GM10248 (cell line): Measurements from ENCODE around the gene DAB1.
A peak's percentile ranks its signal among the peaks of the same experiment; 100 is the strongest.
"Not testable (repeated sequence)": the region's sequence is repeated elsewhere in the genome, so short reads cannot be mapped to it uniquely, and the experiment has no call there.

ENCODE experiments used
- CTCF ChIA-PET: fragments of 300-600 bp; sonication (Branson Sonifier 250); formaldehyde crosslinking; extraction: SDS; loops from one replicate; lab custom pipeline; 2021; ENCODE audit warnings: antibody characterized with exemption; lab: Yijun Ruan, JAX
- POLR2A ChIA-PET: fragments of 350-650 bp; sonication (Branson Sonifier 250); formaldehyde crosslinking; extraction: SDS; loops from one replicate; lab custom pipeline; 2020; ENCODE audit warnings: antibody characterized with exemption; lab: Yijun Ruan, JAX
- DNase-seq: peaks from one replicate; pipeline ENCODE4 v3.0.0; 2012; ENCODE audit errors: extremely low spot score
- TF ChIP-seq, protein P1 (sequence below): IDR thresholded peaks from 2 replicates; pipeline ENCODE4 v1.5.1; 2012; ENCODE audit warnings: mild to moderate bottlenecking, low read depth; ENCODE audit errors: extremely low read depth, missing control alignments, control extremely low read depth

DAB1 gene

DNA sequence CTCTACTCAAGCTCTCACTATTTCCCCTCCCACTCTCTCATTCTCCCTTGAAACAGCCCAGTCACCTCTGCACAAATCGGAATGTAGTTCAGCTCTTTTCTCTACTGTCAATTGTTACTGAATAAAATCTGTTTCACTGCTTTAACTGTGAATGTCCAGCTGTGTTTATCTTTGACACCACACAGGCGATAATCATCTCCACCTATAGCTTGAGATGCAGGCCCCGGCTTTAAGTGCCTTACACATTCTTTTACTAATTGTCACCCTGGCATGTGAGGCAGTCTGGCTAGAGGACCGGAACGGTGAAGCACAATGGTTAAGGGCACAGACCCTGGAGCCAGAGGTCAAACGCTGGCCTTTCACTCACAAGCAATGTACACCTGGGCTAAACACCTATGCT, 335.2 kb downstream of the DAB1 start:
- CTCF ChIA-PET, result no interaction called here
- DNase-seq, result no peak
- TF ChIP-seq, protein P1, sequence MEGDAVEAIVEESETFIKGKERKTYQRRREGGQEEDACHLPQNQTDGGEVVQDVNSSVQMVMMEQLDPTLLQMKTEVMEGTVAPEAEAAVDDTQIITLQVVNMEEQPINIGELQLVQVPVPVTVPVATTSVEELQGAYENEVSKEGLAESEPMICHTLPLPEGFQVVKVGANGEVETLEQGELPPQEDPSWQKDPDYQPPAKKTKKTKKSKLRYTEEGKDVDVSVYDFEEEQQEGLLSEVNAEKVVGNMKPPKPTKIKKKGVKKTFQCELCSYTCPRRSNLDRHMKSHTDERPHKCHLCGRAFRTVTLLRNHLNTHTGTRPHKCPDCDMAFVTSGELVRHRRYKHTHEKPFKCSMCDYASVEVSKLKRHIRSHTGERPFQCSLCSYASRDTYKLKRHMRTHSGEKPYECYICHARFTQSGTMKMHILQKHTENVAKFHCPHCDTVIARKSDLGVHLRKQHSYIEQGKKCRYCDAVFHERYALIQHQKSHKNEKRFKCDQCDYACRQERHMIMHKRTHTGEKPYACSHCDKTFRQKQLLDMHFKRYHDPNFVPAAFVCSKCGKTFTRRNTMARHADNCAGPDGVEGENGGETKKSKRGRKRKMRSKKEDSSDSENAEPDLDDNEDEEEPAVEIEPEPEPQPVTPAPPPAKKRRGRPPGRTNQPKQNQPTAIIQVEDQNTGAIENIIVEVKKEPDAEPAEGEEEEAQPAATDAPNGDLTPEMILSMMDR, result no peak
- POLR2A ChIA-PET, result no interaction called here

DNA sequence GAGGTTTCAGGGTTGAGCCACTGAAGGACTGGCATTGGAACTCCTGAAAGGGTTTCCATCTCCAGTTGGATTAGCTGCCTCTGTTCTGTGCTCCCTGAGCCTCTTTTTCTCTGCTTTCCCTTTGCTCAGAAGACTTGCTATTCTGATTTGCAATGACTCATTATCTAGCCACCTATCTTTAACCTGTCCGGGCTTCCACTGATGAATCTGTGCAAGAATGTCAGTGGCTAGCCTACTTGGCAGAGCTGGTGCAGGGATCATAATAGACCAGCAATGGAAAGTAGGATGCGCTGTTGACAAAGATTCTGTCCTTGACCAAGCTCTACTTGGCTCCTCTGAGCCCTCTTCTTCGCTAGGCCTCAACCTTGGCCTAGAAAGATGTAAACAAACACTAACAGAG, 336.2 kb downstream of the DAB1 start:
- DNase-seq, POLR2A ChIA-PET, CTCF ChIA-PET: not testable (repeated sequence)

DNA sequence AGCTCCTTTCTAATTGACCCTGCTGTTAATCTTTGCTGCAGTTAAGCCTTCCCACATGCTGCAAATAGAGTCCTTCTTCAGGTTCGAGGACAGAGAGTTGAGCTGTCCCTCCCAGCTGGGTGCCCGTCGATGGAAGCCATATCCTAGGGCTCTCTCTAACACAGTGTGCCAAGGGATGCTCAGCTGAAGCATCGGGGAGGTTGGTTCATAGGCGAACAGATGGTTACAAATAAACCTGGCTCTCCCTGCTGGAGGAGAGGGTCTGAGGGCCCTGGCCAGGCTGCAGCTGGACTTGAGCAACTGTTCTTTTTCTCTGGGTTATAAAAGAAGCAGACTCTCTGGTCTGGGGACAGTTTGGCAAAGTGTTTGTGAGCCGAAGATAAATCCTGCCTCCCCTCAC, 337.7 kb downstream of the DAB1 start:
- POLR2A ChIA-PET, result no interaction called here
- CTCF ChIA-PET, result interaction anchor here (1.7 kb wide), 1 partner anchor 10 kb away, joined by 5 read pairs; no protein-coding TSS in a partner anchor
- TF ChIP-seq, protein P1, result no peak

DNA sequence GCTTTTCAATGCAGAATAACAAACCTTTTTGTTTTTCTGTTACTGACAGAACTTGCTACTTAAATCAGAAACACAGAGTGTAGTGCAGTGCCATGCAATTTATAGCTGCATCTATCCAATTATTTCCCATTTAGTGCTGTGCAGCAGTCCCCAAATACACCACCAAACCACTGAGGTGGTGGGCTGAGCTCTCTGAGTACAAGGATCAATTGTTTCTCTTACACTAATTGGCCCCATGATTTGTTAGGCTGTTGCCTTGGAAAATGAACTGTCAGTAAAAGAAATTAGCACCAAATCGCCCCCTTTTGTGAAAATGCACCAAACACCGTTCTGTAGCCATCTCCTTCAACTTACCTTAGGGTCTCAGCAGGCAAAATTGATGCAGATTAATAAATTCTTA, 339.2 kb downstream of the DAB1 start:
- TF ChIP-seq, protein P1, result no peak
- POLR2A ChIA-PET, result no interaction called here
- CTCF ChIA-PET, result interaction anchor here (1.1 to 1.7 kb wide), 3 partner anchors 8 to 12 kb away, joined by 3 to 5 read pairs (median 3); no protein-coding TSS in a partner anchor
- no peak for DNase-seq

More for the DNA sequence above, 337.7 kb downstream of the DAB1 start:
- DNase-seq, result no peak

DNA sequence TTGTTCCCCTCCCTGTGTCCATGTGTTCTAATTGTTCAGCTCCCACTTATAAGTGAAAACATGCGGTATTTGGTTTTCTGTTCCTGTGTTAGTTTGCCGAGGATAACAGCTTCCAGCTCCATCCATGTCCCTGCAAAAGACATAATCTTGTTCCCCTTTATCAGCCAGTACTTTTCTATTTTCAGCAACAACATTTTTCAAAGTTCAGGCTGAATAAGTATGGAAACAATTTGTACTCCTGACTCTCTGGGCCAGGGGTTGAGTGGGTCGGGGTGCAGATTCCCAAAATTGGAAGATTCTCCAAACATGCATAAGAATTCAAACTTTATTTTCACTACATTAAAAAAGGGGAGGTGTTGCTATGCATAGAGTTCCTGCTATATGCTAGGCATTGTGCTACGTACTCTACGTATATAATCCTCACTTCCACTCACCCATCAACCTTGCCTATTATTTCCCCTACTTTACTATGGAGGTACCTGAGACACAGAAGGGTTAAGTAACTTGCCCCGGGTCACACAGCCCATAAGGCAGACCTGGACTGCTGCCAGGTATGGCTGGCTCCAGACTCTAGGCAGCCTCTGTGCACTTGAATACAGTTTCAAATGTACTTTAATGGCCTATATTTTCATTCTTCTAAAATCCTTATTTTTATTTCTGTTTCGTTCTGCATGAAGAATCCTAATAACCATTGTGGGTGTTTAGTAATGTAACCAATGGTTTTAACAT, 341.0 kb downstream of the DAB1 start:
- TF ChIP-seq, protein P1, result no peak
- POLR2A ChIA-PET, result no interaction called here
- no peak for DNase-seq
- CTCF ChIA-PET, result no interaction called here

DNA sequence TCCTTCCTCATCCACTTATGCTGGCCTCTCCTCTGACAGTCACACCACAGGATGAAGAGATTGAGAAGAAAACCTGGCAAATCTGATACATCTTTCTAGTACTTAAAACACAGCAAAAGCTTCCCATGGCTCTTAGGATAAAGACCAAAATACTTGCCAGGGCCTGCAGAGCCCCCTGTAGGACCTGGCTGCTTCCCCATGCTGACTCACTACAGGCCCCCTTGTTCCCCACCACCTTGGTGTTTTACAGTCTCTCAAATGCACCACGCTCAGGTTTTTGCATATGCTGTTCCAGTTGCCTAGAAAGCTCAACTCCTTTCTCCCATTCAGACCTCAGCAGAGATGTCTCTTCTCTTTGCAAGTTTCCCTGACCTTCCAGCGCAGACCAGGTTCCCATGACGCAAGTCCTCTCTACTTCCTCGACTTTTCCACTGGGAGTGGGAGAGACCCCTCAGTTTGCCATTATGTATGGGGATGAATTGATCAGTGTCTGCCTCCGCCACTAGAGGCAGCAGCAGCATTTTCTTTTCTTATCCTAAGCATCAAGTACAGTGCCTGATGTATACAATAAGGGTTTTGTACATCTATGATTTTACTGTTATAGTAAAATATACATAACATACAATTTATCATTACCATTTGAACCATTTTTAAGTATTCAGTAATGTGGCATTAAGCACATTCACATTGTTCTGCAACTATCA, 344.3 kb downstream of the DAB1 start:
- DNase-seq, result no peak
- POLR2A ChIA-PET, result no interaction called here
- CTCF ChIA-PET, result interaction anchor here (1.5 kb wide), 1 partner anchor 15 kb away, joined by 3 read pairs; no protein-coding TSS in a partner anchor
- TF ChIP-seq, protein P1, result peak; percentile 27
